ENCODE data around the gene GABPB2. TPM values are rescaled to one million over a fixed set of nuclear protein-coding genes. Genes with fewer than 3 reads are reported as not detected.

GABPB2 gene
- polyA plus RNA-seq, 1 of the 3 experiments (the other 2 are of a cell fraction): 2.4 TPM

DNA sequence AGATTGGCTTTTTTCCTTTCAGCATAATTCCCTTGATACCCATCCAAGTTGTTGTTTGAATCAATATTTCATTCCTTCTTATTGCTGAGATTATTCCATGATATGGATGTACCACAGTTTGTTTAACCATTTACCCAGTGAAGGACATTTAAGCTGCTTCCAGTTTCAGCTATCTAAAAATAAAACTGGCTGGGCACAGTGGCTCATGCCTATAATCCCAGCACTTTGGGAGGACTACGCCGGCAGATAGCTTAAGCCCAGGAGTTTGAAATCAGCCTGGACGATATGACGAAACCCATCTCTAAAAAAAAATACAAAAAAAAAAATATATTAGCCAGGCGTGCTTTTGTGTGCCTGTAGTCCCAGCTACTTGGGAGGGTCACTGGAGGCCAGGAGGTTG lies 43.3 kb downstream of the GABPB2 start:
- no peak overlapping the region for H3K4me2 ChIP-seq
- no peak overlapping the region for H3K27ac ChIP-seq (ENCODE audit: low read depth in 2 of 2, low read length in 1 of 2)
- POLR2A ChIA-PET: no interaction called here
- H3K9me2 ChIP-seq: no peaks in the 10 kb centered on the region
- H3K4me3 ChIP-seq (ENCODE audit: low read depth in 2 of 2, low read length in 1 of 2): no peak overlapping the region
- CTCF ChIA-PET: interaction anchor here (0.7 to 3.9 kb wide), 2 partner anchors 12 to 14 kb away, joined by 3 to 20 read pairs; no protein-coding TSS in a partner anchor
- DNase-seq: no peak
- H3K4me1 ChIP-seq (ENCODE audit: control insufficient read depth in 1 of 2, insufficient read depth in 2 of 2, low read depth in 1 of 2, low read length in 1 of 2): no peaks in the 10 kb centered on the region
- H4K20me1 ChIP-seq (ENCODE audit: insufficient read depth): no peaks in the 10 kb centered on the region
- H3K79me2 ChIP-seq (ENCODE audit: insufficient read depth): no peaks in the 10 kb centered on the region
- H3K9ac ChIP-seq: no peak overlapping the region
- no peaks in the 10 kb centered on the region for H3K9me3 ChIP-seq
- H3F3A ChIP-seq (replicated peaks; ENCODE audit: insufficient read depth): no peaks in the 10 kb centered on the region
- H3K36me3 ChIP-seq (replicated peaks in 1 of 2; ENCODE audit: control insufficient read depth in 1 of 2, insufficient read depth in 2 of 2, low read length in 1 of 2): no peaks in the 10 kb centered on the region
- 94% methylated on average over 5 of the region's 5 CpGs for WGBS (ENCODE audit: low lambda C conversion rate)
- TF ChIP-seq GABPA (IDR thresholded peaks at IDR 0.05; ENCODE audit: low read depth) (no peak), TCF12 (IDR thresholded peaks at IDR 0.05) (no peak), USF1 (IDR thresholded peaks at IDR 0.05; ENCODE audit: borderline replicate concordance, low read depth) (no peak), POLR2AphosphoS5 (IDR thresholded peaks at IDR 0.05; ENCODE audit: low read depth, low read length) (no peak), NRF1 (IDR thresholded peaks at IDR 0.05; ENCODE audit: low read depth, low read length) (no peak), MEF2A (IDR thresholded peaks at IDR 0.05; ENCODE audit: borderline replicate concordance, low read depth) (no peak), MXI1 (IDR thresholded peaks at IDR 0.05; ENCODE audit: low read depth, low read length) (no peak), TAF1 (IDR thresholded peaks at IDR 0.05; ENCODE audit: borderline replicate concordance, low read depth, low read length) (no peak), RAD21 (IDR thresholded peaks at IDR 0.05; ENCODE audit: low read length) (no peak), FOSL2 (IDR thresholded peaks at IDR 0.05; ENCODE audit: borderline replicate concordance, low read depth) (no peak), EP300 (IDR thresholded peaks at IDR 0.05; ENCODE audit: borderline replicate concordance in 1 of 2, low read depth in 1 of 2, low read length in 1 of 2) (no peak)
- H3K27me3 ChIP-seq (ENCODE audit: insufficient read depth): no peaks in the 10 kb centered on the region
- no peak overlapping the region for H2AFZ ChIP-seq (ENCODE audit: low read depth)

GRCh38 chr1:151124763-151125403 lies 54.3 kb downstream of the GABPB2 start:
- no peak overlapping the region for H3K4me3 ChIP-seq (ENCODE audit: low read depth in 2 of 2, low read length in 1 of 2)
- peaks cover 5% of the 10 kb centered on the region for H3F3A ChIP-seq (replicated peaks; ENCODE audit: insufficient read depth)
- no peak for DNase-seq
- CTCF ChIA-PET: interaction anchor here (1.3 kb wide), 1 partner anchor 26 kb away, joined by 3 read pairs; no protein-coding TSS in a partner anchor
- no peak overlapping the region for H3K9ac ChIP-seq
- POLR2A ChIA-PET: no interaction called here
- no peaks in the 10 kb centered on the region for H3K79me2 ChIP-seq (ENCODE audit: insufficient read depth)
- no peaks in the 10 kb centered on the region for H3K27me3 ChIP-seq (ENCODE audit: insufficient read depth)
- H4K20me1 ChIP-seq (ENCODE audit: insufficient read depth): no peaks in the 10 kb centered on the region
- no peaks in the 10 kb centered on the region for H3K9me2 ChIP-seq
- H3K4me2 ChIP-seq: no peak overlapping the region
- H3K27ac ChIP-seq (ENCODE audit: low read depth in 2 of 2, low read length in 1 of 2): no peak overlapping the region
- H3K36me3 ChIP-seq (replicated peaks in 1 of 2; ENCODE audit: control insufficient read depth in 1 of 2, insufficient read depth in 2 of 2, low read length in 1 of 2): no peaks in the 10 kb centered on the region
- no peaks in the 10 kb centered on the region for H3K9me3 ChIP-seq
- WGBS (ENCODE audit: low lambda C conversion rate): 72% methylated on average over 5 of the region's 5 CpGs
- H3K4me1 ChIP-seq (ENCODE audit: control insufficient read depth in 1 of 2, insufficient read depth in 2 of 2, low read depth in 1 of 2, low read length in 1 of 2): no peaks in the 10 kb centered on the region
- H2AFZ ChIP-seq (ENCODE audit: low read depth): no peak overlapping the region
- TF ChIP-seq, protein P1, sequence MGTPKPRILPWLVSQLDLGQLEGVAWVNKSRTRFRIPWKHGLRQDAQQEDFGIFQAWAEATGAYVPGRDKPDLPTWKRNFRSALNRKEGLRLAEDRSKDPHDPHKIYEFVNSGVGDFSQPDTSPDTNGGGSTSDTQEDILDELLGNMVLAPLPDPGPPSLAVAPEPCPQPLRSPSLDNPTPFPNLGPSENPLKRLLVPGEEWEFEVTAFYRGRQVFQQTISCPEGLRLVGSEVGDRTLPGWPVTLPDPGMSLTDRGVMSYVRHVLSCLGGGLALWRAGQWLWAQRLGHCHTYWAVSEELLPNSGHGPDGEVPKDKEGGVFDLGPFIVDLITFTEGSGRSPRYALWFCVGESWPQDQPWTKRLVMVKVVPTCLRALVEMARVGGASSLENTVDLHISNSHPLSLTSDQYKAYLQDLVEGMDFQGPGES (IDR thresholded peaks at IDR 0.05; ENCODE audit: low read depth, low read length): no peak
- TF ChIP-seq FOSL2 (IDR thresholded peaks at IDR 0.05; ENCODE audit: borderline replicate concordance, low read depth): no peak
- no peak for TF ChIP-seq CHD2 (IDR thresholded peaks at IDR 0.05; ENCODE audit: low read length, partially characterized antibody)
- TF ChIP-seq EZH2phosphoT487 (IDR thresholded peaks at IDR 0.05; ENCODE audit: borderline replicate concordance, low read depth): no peak
- TF ChIP-seq, protein P2, sequence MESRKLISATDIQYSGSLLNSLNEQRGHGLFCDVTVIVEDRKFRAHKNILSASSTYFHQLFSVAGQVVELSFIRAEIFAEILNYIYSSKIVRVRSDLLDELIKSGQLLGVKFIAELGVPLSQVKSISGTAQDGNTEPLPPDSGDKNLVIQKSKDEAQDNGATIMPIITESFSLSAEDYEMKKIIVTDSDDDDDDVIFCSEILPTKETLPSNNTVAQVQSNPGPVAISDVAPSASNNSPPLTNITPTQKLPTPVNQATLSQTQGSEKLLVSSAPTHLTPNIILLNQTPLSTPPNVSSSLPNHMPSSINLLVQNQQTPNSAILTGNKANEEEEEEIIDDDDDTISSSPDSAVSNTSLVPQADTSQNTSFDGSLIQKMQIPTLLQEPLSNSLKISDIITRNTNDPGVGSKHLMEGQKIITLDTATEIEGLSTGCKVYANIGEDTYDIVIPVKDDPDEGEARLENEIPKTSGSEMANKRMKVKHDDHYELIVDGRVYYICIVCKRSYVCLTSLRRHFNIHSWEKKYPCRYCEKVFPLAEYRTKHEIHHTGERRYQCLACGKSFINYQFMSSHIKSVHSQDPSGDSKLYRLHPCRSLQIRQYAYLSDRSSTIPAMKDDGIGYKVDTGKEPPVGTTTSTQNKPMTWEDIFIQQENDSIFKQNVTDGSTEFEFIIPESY (IDR thresholded peaks at IDR 0.05; ENCODE audit: borderline replicate concordance, low read depth): no peak
- TF ChIP-seq, protein P3, sequence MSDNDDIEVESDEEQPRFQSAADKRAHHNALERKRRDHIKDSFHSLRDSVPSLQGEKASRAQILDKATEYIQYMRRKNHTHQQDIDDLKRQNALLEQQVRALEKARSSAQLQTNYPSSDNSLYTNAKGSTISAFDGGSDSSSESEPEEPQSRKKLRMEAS (IDR thresholded peaks at IDR 0.05; ENCODE audit: low read depth): no peak
- no peak for TF ChIP-seq NRF1 (IDR thresholded peaks at IDR 0.05; ENCODE audit: low read depth, low read length)
- TF ChIP-seq POLR2AphosphoS5 (IDR thresholded peaks at IDR 0.05; ENCODE audit: low read depth, low read length): no peak
- no peak for TF ChIP-seq EP300 (IDR thresholded peaks at IDR 0.05; ENCODE audit: borderline replicate concordance in 1 of 2, low read depth in 1 of 2, low read length in 1 of 2)
- TF ChIP-seq, protein P4, sequence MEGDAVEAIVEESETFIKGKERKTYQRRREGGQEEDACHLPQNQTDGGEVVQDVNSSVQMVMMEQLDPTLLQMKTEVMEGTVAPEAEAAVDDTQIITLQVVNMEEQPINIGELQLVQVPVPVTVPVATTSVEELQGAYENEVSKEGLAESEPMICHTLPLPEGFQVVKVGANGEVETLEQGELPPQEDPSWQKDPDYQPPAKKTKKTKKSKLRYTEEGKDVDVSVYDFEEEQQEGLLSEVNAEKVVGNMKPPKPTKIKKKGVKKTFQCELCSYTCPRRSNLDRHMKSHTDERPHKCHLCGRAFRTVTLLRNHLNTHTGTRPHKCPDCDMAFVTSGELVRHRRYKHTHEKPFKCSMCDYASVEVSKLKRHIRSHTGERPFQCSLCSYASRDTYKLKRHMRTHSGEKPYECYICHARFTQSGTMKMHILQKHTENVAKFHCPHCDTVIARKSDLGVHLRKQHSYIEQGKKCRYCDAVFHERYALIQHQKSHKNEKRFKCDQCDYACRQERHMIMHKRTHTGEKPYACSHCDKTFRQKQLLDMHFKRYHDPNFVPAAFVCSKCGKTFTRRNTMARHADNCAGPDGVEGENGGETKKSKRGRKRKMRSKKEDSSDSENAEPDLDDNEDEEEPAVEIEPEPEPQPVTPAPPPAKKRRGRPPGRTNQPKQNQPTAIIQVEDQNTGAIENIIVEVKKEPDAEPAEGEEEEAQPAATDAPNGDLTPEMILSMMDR (IDR thresholded peaks at IDR 0.05): no peak
- TF ChIP-seq JUND (IDR thresholded peaks at IDR 0.05): no peak
- no peak for TF ChIP-seq TEAD4 (IDR thresholded peaks at IDR 0.05; ENCODE audit: borderline replicate concordance, insufficient read depth)
- TF ChIP-seq TCF12 (IDR thresholded peaks at IDR 0.05): no peak
- TF ChIP-seq ELF1 (IDR thresholded peaks at IDR 0.05): no peak
- TF ChIP-seq RFX5 (IDR thresholded peaks at IDR 0.05; ENCODE audit: low read length): no peak
- no peak for TF ChIP-seq RAD21 (IDR thresholded peaks at IDR 0.05; ENCODE audit: low read length)

Measured in SK-N-SH (cell line).